ENCODE data around the gene PCNT.

DNA sequence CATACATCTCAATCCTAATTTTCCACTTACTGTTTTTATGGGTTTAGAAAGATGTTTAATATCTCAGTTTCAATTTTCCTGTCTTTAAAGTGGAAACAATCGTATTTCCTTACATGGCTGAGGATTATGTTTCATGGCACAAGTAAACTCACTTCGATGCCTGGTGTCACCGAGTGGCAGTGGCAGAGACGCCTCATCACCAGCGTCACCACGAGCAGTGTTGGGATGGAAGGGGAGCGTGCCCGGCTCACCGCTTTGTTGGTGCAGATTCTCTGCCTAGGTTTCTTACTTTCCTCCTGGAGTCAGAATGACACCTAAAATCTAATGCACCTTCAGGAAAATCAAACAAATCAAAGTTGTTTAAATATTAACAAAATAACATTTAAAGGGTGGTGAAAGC lies 86.6 kb downstream of the PCNT start:
- TF ChIP-seq, protein P1, sequence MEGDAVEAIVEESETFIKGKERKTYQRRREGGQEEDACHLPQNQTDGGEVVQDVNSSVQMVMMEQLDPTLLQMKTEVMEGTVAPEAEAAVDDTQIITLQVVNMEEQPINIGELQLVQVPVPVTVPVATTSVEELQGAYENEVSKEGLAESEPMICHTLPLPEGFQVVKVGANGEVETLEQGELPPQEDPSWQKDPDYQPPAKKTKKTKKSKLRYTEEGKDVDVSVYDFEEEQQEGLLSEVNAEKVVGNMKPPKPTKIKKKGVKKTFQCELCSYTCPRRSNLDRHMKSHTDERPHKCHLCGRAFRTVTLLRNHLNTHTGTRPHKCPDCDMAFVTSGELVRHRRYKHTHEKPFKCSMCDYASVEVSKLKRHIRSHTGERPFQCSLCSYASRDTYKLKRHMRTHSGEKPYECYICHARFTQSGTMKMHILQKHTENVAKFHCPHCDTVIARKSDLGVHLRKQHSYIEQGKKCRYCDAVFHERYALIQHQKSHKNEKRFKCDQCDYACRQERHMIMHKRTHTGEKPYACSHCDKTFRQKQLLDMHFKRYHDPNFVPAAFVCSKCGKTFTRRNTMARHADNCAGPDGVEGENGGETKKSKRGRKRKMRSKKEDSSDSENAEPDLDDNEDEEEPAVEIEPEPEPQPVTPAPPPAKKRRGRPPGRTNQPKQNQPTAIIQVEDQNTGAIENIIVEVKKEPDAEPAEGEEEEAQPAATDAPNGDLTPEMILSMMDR (IDR thresholded peaks at IDR 0.05; ENCODE audit: low read depth, low read length) = no peak
- TF ChIP-seq EZH2phosphoT487 (IDR thresholded peaks at IDR 0.05; ENCODE audit: low read depth) = no peak

All from OCI-LY3 (cell line).